Heart right ventricle (tissue), 16 donors: ENCODE results near the gene GDAP1L1. TPM values are rescaled to one million over a fixed set of nuclear protein-coding genes. Genes with fewer than 3 reads are reported as not detected.

Experiments
- ATAC-seq, 8 donors: fragments of 200-7000 bp; cut with Tn5 transposase; one replicate each; pipeline ENCODE4 v1.9.1; 2020; ENCODE audit warnings: mild to moderate bottlenecking in 8 of 8, moderate library complexity in 8 of 8, moderate number of reproducible peaks in 1 of 8
- DNase-seq, 2 donors: peaks; one replicate each; pipeline ENCODE4 v3.0.0-alpha.2; 2020
- H3K27ac ChIP-seq, 10 donors: fragments of 200-600 bp; sonication (generic) in 2 of 10; one replicate each; pipeline versions ENCODE4 v1.5.0 to v1.8.0; 2020 to 2022; ENCODE audit warnings: mild to moderate bottlenecking in 3 of 10
- H3K27me3 ChIP-seq, 7 donors: fragments of 200-600 bp; one replicate each; pipeline ENCODE4 v1.8.0; 2021 to 2022; ENCODE audit warnings: mild to moderate bottlenecking in 2 of 7
- H3K36me3 ChIP-seq, 9 donors: fragments of 200-600 bp; sonication (generic) in 1 of 9; one replicate each; pipeline versions ENCODE4 v1.5.0 to v1.8.0; 2020 to 2022; ENCODE audit warnings: mild to moderate bottlenecking in 2 of 9
- H3K4me1 ChIP-seq, 9 donors: fragments of 200-600 bp; sonication (generic) in 1 of 9; one replicate each; pipeline versions ENCODE4 v1.5.0 to v1.8.0; 2020 to 2022; ENCODE audit warnings: mild to moderate bottlenecking in 4 of 9
- H3K4me3 ChIP-seq, 10 donors: fragments of 200-600 bp; sonication (generic) in 2 of 10; one replicate each; pipeline versions ENCODE4 v1.5.0 to v1.8.0; 2020 to 2022; ENCODE audit warnings: mild to moderate bottlenecking in 7 of 10, moderate library complexity in 2 of 10
- H3K9me3 ChIP-seq, 11 donors: fragments of 200-600 bp in 10 of 11; sonication (generic) in 2 of 11; one replicate each; pipeline versions ENCODE4 v1.5.0 to v1.8.0; 2013 to 2022; ENCODE audit warnings: mild to moderate bottlenecking in 2 of 11, control low read depth in 1 of 11, moderate library complexity in 1 of 11
- CTCF ChIP-seq, 9 donors: fragments of 200-600 bp; sonication (generic) in 2 of 9; IDR thresholded peaks; one replicate each; pipeline versions ENCODE4 v1.5.0 to v1.8.0; 2021 to 2022; ENCODE audit warnings: antibody characterized with exemption in 9 of 9, mild to moderate bottlenecking in 5 of 9, moderate library complexity in 1 of 9
- WGBS, 2 donors: extraction: QIAGEN DNeasy Blood & Tissue Kit; methylation state at CpG; one replicate each; pipeline ENCODE4 v1.1.7; 2013; ENCODE audit warnings: inconsistent platforms in 1 of 2; 5-methylcytosine and 5-hydroxymethylcytosine counted together
- intact Hi-C, 10 donors: fragments of 100-400 bp; cut with DNase I; formaldehyde crosslinking; loops; one replicate each; pipeline versions ENCODE4 v1.11.1 to v1.14.2; 2022
- polyA plus RNA-seq, 2 donors: library from polyadenylated mRNA; stranded (reverse); fragments of 200-250 nt; gene quantifications; one replicate each; pipeline ENCODE4 v1.2.3, GENCODE V29; 2013
- total RNA-seq, 10 donors: library from RNA; stranded (reverse); fragmentation: NEBNext Ultra II Directional in 3 of 10; extraction: Animal tissue kit (Norgen Biotek cat#: 25700) in 3 of 10; gene quantifications; one replicate each; pipeline versions ENCODE4 v1.2.1 to v1.2.4, GENCODE V29; 2021 to 2023
- donor health status: Arrhythmogenic right ventricular cardiomyopathy.
- donor health status: ischemic (EF 13 %, LVEDD 7.1; RV severe dilation, severe dysfunction).
- donor health status: healthy with polysubstance abuse.
- donor health status: DM: no; HTN: yes; CAD: no.
- donor health status: DM: no; HTN: no; CAD: no.
- donor health status: ischemic (EF 25% LVEDD 6.9; RV normal size, moderate dysfunction).
- donor health status: ischemic (EF 25% LVEDD 5.7; RV mildly dilated, moderate dysfunction).
- donor health status: healthy.
- donor health status: DM: yes; HTN: yes; CAD: no.
- donor health status: Ischemic cardiomyopathy.
- donor health status: ischemic (EF 35%, LVEDD 5.7; RV mildly dilated, moderate dysfunction).
- donor health status: nonischemic (EF 11% LVEDD 7.7; RV severe dilation, severe dysfunction).
- donor health status: DM: yes; HTN: yes; CAD: no.
- donor health status: PGD.
- donor health status: ischemic (EF 29% LVEDD 5.4; RV normal size, mild dysfunction).
- donor health status: nonischemic (EF 23%, LVEDD 6.1; RV moderate dilation, normal function).

GDAP1L1 gene
- total and polyA plus RNA-seq, 12 donors, result 0.09 to 0.71 (median 0.34) TPM; not detected in 2

DNA sequence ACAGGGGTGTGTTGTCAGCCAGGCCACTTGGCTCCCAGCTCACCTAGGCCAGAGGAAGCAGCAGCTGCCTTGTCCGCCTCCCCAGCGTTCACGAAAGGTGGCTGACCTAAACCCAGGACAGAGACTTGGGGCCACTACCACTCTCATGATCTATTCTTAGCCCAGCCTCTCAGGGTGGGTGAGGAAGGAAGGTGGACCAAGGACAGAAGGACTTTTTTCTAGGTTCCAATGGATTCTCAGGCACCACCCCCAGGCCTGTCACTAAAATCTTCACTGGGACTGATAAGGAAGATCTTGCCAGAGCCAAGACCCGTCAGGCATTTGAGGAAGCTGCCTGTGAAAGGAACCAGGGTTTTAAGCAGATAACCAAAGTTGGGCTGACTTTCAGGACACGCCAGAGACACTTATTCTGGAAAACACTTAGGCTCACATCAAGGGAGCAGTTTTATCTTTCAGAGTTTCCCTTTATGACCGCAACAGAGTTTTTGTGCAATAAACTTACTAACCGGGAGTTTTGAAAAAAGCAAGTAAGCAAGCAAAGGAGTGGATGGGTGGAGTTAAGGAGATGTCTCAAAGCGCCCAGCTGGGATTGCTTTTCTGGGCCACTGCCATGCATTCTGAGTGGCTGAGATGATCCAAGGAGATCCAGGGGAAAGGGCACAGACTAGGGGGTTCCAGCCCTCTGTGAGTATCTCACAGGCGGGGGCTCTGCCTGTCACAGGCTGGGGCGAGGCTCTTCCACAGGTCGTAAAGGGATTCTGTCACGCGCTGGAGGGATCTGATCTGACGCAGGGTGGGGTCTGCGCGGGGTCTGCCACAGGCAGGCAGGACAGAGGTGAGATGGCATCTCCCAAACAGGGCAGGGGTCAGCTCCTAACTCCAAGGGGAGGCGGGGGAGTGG is 62.9 kb downstream of the GDAP1L1 start:
- DNase-seq, result peak; percentile 45 to 54
- H3K9me3 ChIP-seq, result no peaks in the 10 kb centered on the region
- H3K36me3 ChIP-seq, result peaks cover 0 to 19% (median 4%) of the 10 kb centered on the region in 9 donors
- H3K4me3 ChIP-seq, result peak overlapping the region; percentile 57 to 97 (median 79)
- H3K27ac ChIP-seq, result peak overlapping the region; percentile 79 to 92 (median 86)
- 6 to 10% methylated on average over 17 of the region's 17 CpGs for WGBS, 2 donors
- peak; percentile 21 to 72 (median 64) for ATAC-seq
- H3K4me1 ChIP-seq, result peaks cover 0 to 52% (median 24%) of the 10 kb centered on the region in 9 donors
- intact Hi-C loops, result loop anchor here (2.0 to 10.0 kb wide), 10 partner anchors 75 to 292 kb away; partner anchors contain the start of gene TTPAL (in 1 of the 10)
- no peak for TF ChIP-seq CTCF (IDR thresholded peaks at IDR 0.05)
- no peaks in the 10 kb centered on the region for H3K27me3 ChIP-seq

DNA sequence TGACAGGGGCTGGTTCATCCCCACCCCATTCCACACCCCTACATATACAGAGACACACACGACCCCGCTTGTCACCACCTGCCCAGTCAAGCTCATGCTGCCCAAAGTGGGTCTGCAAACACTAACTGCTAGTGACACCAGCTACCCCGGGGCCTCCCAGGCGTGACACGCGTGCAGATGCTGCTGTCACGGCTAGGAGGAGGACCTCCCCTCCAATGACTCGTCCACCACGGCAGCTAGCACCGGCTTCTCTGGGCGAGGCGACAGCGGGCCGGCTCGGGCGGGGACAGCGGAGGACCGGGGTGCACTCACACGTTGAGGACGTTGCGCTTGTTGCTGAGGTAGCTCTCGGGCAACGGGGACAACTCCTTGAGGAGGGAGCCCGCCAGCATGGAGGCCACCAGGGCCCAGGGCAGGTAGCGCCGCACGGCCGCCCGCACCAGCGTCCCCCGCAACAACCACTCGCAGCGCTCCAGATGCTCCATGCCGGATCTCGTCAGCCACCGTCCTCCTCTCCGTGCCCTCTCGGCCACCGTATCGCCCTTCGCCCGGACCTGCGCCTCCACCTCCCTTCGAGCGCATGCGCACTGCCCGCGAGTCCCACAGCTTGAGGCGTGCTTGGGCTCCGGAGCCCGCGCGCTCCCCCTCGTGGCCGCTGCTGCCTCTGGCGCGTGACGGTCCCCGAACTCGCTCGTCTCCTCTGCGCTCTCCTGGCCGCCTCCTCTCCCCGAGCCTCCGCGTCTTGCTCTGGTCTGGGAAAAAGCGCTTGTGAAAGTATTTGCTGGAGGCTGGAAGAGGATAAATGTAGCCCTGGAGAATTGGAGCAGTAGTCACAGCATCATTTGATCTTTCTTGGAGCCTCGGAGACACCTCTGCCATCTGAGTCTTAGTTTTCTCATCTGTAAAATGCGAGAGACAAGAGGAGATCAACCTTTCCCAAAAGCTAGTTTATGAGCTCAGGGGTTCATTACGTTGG is 63.8 kb downstream of the GDAP1L1 start, which contains the start of gene FITM2:
FITM2 (minus strand) TSS at position 539 of the 976 bp plus-strand sequence; CDS start at position 485, 54 bp downstream.
- no peaks in the 10 kb centered on the region for H3K27me3 ChIP-seq
- no peaks in the 10 kb centered on the region for H3K9me3 ChIP-seq
- TF ChIP-seq CTCF (IDR thresholded peaks at IDR 0.05), result peak; percentile 92 to 99 (median 97)
- DNase-seq, result peak; percentile 99
- peak within 1 kb of the TSS; percentile 79 to 92 (median 86) for H3K27ac ChIP-seq
- peak; percentile 88 to 96 (median 92) for ATAC-seq
- intact Hi-C loops, result loop anchor here (1.0 to 10.0 kb wide), 11 partner anchors 74 to 291 kb away; partner anchors contain the start of gene TTPAL (in 1 of the 10)
- H3K4me1 ChIP-seq, result peaks cover 0 to 44% (median 20%) of the 10 kb centered on the region in 9 donors
- H3K36me3 ChIP-seq, result peaks cover 0 to 13% (median 4%) of the 10 kb centered on the region in 9 donors
- 1 to 2% methylated on average over 70 of the region's 70 CpGs for WGBS, 2 donors
- peak within 1 kb of the TSS; percentile 57 to 97 (median 79) for H3K4me3 ChIP-seq

- intact Hi-C loops, result loop anchor here in 7 of 10 donors (5.0 to 10.0 kb wide), 7 partner anchors 70 to 287 kb away; partner anchors contain the start of gene TTPAL (in 1 of the 7)
- DNase-seq (no peak), ATAC-seq (no peak)
- no peaks in the 10 kb centered on the region for H3K36me3 ChIP-seq
- H3K9me3 ChIP-seq, result no peaks in the 10 kb centered on the region
- H3K4me3 ChIP-seq, result no peak overlapping the region
- no peak for TF ChIP-seq CTCF (IDR thresholded peaks at IDR 0.05)
- H3K27ac ChIP-seq, result no peak overlapping the region
- peaks cover 0 to 3% (median 0%) of the 10 kb centered on the region in 7 donors for H3K27me3 ChIP-seq
- H3K4me1 ChIP-seq, result peaks cover 0 to 11% (median 5%) of the 10 kb centered on the region in 9 donors
These were observed 67.8 kb downstream of the GDAP1L1 start for GRCh38 chr20:44314870-44315269.
